Measurements from ENCODE around the gene MRPS15.

MRPS15 gene

DNA sequence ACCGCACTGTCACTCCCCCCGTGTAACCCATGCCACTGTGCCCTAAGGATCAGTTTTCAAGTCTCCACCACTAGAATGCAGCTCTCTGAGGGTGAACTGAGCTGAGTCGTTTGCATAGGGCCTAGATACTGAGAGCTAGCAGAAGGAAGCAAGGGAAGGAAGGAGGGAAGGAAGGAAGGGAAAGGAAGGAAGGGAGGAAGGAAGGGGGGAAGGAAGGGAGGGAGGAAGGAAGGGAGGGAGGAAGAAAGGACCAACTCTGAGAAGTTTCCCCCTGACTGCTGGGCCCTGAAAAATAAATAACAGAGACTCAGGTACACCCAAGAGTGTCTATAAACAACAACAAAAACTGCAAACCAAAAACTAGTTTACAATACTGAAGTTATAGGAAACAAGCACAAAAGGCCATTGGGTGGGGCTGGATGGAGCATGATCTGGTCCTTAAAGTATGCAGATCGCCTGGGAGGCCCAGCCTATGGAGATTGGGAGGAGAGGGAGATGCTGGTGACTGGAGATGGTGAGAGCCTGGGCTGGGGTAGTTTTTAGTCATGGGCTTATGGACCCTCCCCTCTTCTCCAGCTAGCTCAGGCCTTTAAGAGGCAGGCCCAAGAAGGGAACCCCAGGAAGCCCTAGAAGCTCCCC is 1.7 kb upstream of the MRPS15 start:
- TF ChIP-seq, protein P1, sequence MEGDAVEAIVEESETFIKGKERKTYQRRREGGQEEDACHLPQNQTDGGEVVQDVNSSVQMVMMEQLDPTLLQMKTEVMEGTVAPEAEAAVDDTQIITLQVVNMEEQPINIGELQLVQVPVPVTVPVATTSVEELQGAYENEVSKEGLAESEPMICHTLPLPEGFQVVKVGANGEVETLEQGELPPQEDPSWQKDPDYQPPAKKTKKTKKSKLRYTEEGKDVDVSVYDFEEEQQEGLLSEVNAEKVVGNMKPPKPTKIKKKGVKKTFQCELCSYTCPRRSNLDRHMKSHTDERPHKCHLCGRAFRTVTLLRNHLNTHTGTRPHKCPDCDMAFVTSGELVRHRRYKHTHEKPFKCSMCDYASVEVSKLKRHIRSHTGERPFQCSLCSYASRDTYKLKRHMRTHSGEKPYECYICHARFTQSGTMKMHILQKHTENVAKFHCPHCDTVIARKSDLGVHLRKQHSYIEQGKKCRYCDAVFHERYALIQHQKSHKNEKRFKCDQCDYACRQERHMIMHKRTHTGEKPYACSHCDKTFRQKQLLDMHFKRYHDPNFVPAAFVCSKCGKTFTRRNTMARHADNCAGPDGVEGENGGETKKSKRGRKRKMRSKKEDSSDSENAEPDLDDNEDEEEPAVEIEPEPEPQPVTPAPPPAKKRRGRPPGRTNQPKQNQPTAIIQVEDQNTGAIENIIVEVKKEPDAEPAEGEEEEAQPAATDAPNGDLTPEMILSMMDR (IDR thresholded peaks at IDR 0.05; ENCODE audit: borderline replicate concordance, insufficient read depth, low read depth, low read length): no peak
- no peak overlapping the region for H3K4me3 ChIP-seq (ENCODE audit: low read depth, low read length)

DNA sequence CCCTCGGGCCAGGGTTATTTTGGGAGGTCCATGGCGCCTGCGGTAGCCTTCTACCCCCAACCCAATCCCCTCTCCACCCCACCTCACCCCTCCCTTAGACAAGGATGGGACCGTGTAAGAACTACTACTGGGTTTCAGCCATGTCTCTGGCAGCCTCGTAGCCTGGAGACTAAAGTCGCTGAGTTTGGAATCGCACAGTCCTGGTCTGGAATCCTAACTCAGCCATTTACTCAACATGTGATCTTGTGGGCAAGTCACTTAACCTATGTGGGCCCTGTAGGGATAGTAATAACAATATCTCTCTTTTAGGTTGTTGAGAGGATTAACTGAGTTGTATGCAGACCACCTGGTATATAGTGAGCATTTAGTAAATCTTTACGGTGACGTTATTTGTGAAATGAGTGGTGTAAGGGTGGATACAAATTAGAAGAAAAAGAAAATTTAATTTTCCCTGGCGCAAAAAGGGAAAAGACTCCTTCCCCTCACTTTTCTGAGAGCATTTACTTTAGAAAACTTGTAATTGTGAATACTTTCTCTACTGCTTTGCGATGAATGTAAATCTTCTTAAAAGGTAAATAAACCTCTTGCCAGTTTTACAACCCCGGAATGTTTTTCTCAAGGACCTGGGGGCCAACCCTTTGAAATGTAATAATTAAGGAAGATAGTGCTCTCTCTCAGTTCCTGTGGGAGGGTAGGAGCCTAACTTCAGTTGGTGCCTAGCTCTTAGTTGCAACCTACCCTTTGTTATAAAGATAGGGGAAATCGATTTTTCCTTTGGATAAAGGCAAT is 615 bp upstream of the MRPS15 start:
- peak overlapping the region; percentile 67 for H3K4me3 ChIP-seq (ENCODE audit: low read depth, low read length)
- TF ChIP-seq, protein P1 (IDR thresholded peaks at IDR 0.05; ENCODE audit: borderline replicate concordance, insufficient read depth, low read depth, low read length): no peak

DNA sequence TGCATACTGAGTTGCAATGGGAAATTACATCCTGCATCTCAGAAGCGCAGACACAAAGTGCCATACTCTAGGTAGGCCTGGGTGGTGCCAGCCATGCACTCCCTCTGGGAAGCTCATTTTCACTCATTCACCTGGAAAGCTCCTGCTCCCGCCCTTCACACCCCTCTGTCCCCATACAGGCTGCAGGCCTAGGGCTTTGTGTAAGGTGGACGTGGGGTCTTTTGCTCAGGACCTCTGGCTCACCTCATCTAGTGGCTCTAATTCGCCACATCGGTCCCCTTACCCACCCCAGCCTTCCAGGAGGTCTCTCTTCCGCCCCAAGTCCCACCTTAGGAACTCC is 751 bp downstream of the MRPS15 start:
- TF ChIP-seq, protein P1 (IDR thresholded peaks at IDR 0.05; ENCODE audit: borderline replicate concordance, insufficient read depth, low read depth, low read length): no peak
- H3K4me3 ChIP-seq (ENCODE audit: low read depth, low read length): peak overlapping the region; percentile 67

DNA sequence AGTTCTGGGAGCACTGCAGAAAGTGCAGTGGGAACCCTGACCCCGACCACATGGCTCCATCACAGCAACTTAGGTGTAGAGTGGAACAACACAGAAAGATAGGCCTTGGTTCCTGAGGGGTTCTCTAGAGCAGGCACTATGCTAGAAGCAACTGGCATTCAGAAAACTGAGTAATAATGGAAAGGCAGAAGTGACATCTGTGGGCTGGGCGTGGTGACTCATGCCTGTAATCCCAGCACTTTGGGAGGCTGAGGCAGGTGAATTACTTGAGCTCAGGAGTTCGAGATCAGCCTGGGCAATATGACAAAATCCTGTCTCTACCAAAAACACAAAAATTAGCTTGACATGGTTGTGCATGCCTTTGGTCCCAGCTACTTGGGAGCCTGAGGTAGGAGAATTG is 5.3 kb downstream of the MRPS15 start:
- H3K4me3 ChIP-seq (ENCODE audit: low read depth, low read length): no peak overlapping the region
- TF ChIP-seq, protein P1 (IDR thresholded peaks at IDR 0.05; ENCODE audit: borderline replicate concordance, insufficient read depth, low read depth, low read length): no peak

DNA sequence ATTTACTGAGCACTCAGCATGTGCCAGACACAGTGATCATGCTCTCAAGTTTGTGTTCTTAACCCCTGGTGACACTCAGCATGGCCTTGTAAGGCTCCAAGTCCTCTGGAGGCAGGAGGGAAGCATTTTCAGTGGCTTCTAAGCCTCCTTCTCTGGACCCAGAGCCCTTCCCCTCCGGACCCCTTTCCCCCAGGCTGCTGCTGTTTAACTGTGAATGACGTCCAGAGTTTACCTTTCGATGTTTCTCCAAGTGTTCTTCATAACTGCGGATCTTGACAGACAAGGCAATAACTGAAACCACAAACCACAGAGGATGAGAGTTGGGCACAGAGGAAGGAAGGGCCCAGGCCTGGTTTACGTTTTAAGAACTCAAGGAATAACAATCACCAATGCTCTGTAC is 6.5 kb downstream of the MRPS15 start:
- H3K4me3 ChIP-seq (ENCODE audit: low read depth, low read length): no peak overlapping the region
- TF ChIP-seq, protein P1 (IDR thresholded peaks at IDR 0.05; ENCODE audit: borderline replicate concordance, insufficient read depth, low read depth, low read length): no peak

DNA sequence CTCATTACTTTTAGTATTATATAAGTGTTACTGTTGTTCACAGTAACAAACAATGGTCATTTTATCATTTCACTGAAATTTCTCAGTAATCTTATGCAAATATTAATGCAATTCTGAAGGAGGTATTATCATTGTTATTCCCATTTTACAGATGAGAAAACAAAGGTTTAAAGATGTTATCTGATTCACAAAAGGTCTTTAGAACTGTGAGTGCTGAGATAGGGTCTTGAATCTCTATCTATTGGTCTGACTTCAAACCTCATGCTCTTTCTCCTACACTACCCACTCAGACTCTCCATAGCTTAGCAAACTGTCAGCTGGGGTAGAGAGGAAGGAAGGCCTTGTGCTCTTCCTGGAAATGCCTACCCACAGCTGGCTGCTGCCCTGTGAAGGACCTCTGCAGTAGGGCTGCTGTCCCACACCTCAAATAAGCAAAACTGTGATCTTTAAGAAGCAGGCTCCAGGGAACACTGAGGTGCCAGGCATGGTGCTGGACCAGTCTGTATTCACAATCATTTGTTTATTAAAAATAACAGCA is 7.7 kb downstream of the MRPS15 start:
- TF ChIP-seq, protein P1 (IDR thresholded peaks at IDR 0.05; ENCODE audit: borderline replicate concordance, insufficient read depth, low read depth, low read length): no peak
- no peak overlapping the region for H3K4me3 ChIP-seq (ENCODE audit: low read depth, low read length)

DNA sequence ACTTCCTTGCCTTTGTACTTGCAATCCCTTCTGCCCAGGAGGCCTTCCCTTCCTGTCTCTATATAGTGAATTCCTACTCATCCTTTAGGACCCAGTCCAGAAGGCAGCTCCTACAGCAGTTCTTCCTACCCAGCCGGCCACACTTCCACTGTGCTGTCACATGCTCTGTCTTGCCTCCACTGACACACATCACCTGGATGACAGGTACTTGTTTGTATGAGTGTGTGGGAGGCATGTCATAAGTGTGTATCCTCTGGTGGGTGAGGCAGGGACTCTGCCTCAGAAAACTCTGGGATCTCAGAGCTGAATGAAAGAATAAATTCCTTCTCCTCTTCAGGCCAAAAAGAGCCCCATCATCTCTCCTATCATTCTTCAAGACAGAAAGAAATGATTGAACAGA is 8.8 kb downstream of the MRPS15 start:
- H3K4me3 ChIP-seq (ENCODE audit: low read depth, low read length): no peak overlapping the region
- TF ChIP-seq, protein P1 (IDR thresholded peaks at IDR 0.05; ENCODE audit: borderline replicate concordance, insufficient read depth, low read depth, low read length): no peak

All from GM12875 (cell line).